ENCODE measurements around the gene KRT81.

KRT81 gene

DNA sequence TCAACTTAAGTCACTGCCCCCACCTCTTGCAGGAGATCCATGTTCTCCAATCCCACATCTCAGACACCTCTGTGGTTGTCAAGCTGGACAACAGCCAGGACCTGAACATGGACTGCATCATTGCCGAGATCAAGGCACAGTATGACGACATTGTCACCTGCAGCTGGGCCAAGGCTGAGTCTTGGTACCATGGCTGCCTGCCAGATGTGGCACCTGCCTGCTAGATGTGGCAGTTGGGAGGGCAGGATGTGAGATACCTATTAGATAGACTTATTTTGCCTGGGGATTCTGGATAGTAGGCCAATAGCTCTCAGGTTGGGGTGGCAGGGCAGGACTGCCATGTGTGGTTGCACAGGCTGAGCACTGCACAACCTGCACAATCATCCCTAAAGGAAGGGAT is 24.8 kb downstream of the KRT81 start:
- no peaks in the 10 kb centered on the region for H3K36me3 ChIP-seq (ENCODE audit: insufficient read depth, low read length)
- H3K4me1 ChIP-seq (ENCODE audit: insufficient read depth, low read length, severe bottlenecking): no peaks in the 10 kb centered on the region
- H3K4me3 ChIP-seq (ENCODE audit: low read depth, low read length, poor library complexity, severe bottlenecking): no peak overlapping the region
- no peaks in the 10 kb centered on the region; the same call in 1 of the 2 replicates for H3K27me3 ChIP-seq (ENCODE audit: insufficient read depth, low read length)
- H3F3A ChIP-seq (ENCODE audit: insufficient read depth, low read length): no peaks in the 10 kb centered on the region
- H3K79me2 ChIP-seq (ENCODE audit: insufficient read depth, low read length): no peaks in the 10 kb centered on the region
- H4K20me1 ChIP-seq (ENCODE audit: insufficient read depth, low read length): no peaks in the 10 kb centered on the region
- no peak overlapping the region for H2AFZ ChIP-seq (ENCODE audit: low read length)
- no peak overlapping the region for H3K27ac ChIP-seq (ENCODE audit: low read depth, low read length, poor library complexity, severe bottlenecking)
- no peak overlapping the region for H3K9ac ChIP-seq (ENCODE audit: low read length)
- H3K4me2 ChIP-seq (ENCODE audit: low read length): no peak overlapping the region
- no peaks in the 10 kb centered on the region for H3K9me3 ChIP-seq (ENCODE audit: low read length)
- TF ChIP-seq EZH2 (IDR thresholded peaks at IDR 0.05; ENCODE audit: borderline replicate concordance, low read length): no peak
- TF ChIP-seq, protein P1, sequence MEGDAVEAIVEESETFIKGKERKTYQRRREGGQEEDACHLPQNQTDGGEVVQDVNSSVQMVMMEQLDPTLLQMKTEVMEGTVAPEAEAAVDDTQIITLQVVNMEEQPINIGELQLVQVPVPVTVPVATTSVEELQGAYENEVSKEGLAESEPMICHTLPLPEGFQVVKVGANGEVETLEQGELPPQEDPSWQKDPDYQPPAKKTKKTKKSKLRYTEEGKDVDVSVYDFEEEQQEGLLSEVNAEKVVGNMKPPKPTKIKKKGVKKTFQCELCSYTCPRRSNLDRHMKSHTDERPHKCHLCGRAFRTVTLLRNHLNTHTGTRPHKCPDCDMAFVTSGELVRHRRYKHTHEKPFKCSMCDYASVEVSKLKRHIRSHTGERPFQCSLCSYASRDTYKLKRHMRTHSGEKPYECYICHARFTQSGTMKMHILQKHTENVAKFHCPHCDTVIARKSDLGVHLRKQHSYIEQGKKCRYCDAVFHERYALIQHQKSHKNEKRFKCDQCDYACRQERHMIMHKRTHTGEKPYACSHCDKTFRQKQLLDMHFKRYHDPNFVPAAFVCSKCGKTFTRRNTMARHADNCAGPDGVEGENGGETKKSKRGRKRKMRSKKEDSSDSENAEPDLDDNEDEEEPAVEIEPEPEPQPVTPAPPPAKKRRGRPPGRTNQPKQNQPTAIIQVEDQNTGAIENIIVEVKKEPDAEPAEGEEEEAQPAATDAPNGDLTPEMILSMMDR (IDR thresholded peaks at IDR 0.05; ENCODE audit: low read length): no peak
- H3K9me2 ChIP-seq (ENCODE audit: low read depth, low read length): no peaks in the 10 kb centered on the region

DNA sequence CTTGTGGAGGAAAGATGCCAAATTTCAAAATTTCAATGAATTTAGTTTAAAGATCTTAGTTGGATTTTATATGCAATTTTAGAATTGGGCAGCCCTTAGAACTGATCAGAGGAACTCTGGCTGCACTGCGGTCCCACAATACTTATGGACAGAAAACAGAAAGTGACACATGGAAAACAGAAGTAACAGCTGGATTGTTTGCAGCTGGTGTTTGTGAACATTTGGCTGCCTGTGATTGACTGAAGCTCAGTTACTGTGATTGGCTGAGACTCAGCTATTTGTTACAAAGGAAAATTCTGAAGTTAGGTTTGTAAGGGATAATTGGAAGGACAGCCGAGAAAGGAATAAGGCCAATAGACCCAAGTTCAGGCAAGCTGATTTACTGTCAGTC is 26.9 kb downstream of the KRT81 start:
- H3K9me2 ChIP-seq (ENCODE audit: low read depth, low read length): no peaks in the 10 kb centered on the region
- TF ChIP-seq, protein P1 (IDR thresholded peaks at IDR 0.05; ENCODE audit: low read length): no peak
- no peak for TF ChIP-seq EZH2 (IDR thresholded peaks at IDR 0.05; ENCODE audit: borderline replicate concordance, low read length)
- no peaks in the 10 kb centered on the region for H3F3A ChIP-seq (ENCODE audit: insufficient read depth, low read length)
- H3K4me2 ChIP-seq (ENCODE audit: low read length): no peak overlapping the region
- H3K9me3 ChIP-seq (ENCODE audit: low read length): no peaks in the 10 kb centered on the region
- no peaks in the 10 kb centered on the region; the same call in 1 of the 2 replicates for H3K27me3 ChIP-seq (ENCODE audit: insufficient read depth, low read length)
- no peaks in the 10 kb centered on the region for H4K20me1 ChIP-seq (ENCODE audit: insufficient read depth, low read length)
- no peaks in the 10 kb centered on the region for H3K36me3 ChIP-seq (ENCODE audit: insufficient read depth, low read length)
- no peak overlapping the region for H2AFZ ChIP-seq (ENCODE audit: low read length)
- no peaks in the 10 kb centered on the region for H3K4me1 ChIP-seq (ENCODE audit: insufficient read depth, low read length, severe bottlenecking)
- no peak overlapping the region for H3K4me3 ChIP-seq (ENCODE audit: low read depth, low read length, poor library complexity, severe bottlenecking)
- no peak overlapping the region for H3K9ac ChIP-seq (ENCODE audit: low read length)
- H3K27ac ChIP-seq (ENCODE audit: low read depth, low read length, poor library complexity, severe bottlenecking): no peak overlapping the region
- no peaks in the 10 kb centered on the region for H3K79me2 ChIP-seq (ENCODE audit: insufficient read depth, low read length)

DNA sequence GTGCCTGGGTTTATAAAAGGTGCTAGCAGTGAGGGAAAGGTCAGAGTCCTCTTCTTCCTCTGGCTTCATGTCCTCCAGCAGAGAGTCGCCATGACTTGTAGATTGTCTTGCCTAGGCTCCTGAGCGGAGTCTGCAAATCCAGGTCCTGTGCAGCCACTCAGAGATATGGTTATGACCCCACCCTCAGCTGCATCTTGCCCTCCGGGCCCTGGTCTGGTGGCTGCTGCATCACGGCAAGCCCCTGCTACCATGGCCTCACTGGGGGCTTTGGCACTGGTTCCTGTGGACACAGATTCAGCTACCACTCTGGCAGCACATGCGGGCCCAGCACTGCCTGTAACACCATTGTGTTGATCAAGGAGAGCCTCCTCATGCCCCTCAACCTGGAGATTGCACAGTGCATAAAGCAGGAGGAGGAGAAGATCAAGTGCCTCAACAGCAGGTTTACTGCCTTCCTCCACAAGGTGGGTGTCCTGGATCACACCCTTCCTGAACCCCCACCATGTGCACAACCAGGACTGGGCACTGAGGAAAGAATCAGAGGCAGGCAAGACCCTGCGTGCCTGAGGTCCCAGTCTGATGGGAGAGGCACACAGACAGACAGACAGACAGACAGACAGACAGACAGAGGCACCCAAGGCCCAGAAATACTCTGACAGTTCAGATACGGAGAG is 27.4 kb downstream of the KRT81 start:
- H3K9me2 ChIP-seq (ENCODE audit: low read depth, low read length): no peaks in the 10 kb centered on the region
- H3K36me3 ChIP-seq (ENCODE audit: insufficient read depth, low read length): no peaks in the 10 kb centered on the region
- H3K4me3 ChIP-seq (ENCODE audit: low read depth, low read length, poor library complexity, severe bottlenecking): no peak overlapping the region
- H3F3A ChIP-seq (ENCODE audit: insufficient read depth, low read length): no peaks in the 10 kb centered on the region
- TF ChIP-seq, protein P1 (IDR thresholded peaks at IDR 0.05; ENCODE audit: low read length): no peak
- no peak for TF ChIP-seq EZH2 (IDR thresholded peaks at IDR 0.05; ENCODE audit: borderline replicate concordance, low read length)
- H2AFZ ChIP-seq (ENCODE audit: low read length): no peak overlapping the region
- no peaks in the 10 kb centered on the region for H3K79me2 ChIP-seq (ENCODE audit: insufficient read depth, low read length)
- H3K9me3 ChIP-seq (ENCODE audit: low read length): no peaks in the 10 kb centered on the region
- no peaks in the 10 kb centered on the region; the same call in 1 of the 2 replicates for H3K27me3 ChIP-seq (ENCODE audit: insufficient read depth, low read length)
- no peaks in the 10 kb centered on the region for H4K20me1 ChIP-seq (ENCODE audit: insufficient read depth, low read length)
- H3K4me2 ChIP-seq (ENCODE audit: low read length): no peak overlapping the region
- no peak overlapping the region for H3K9ac ChIP-seq (ENCODE audit: low read length)
- no peaks in the 10 kb centered on the region for H3K4me1 ChIP-seq (ENCODE audit: insufficient read depth, low read length, severe bottlenecking)
- no peak overlapping the region for H3K27ac ChIP-seq (ENCODE audit: low read depth, low read length, poor library complexity, severe bottlenecking)

Measured in OCI-LY1 (cell line).